ENCODE results near the gene CTIF. TPM values are rescaled to one million over a fixed set of nuclear protein-coding genes. Genes with fewer than 3 reads are reported as not detected.

The CTIF gene
- total RNA-seq, 1 donor from 2014 or later, result 60.0 TPM

- Histone ChIP-seq H3K36me3 (no peaks in the 10 kb centered on the region), H3K27me3 (ENCODE audit: low read depth) (no peaks in the 10 kb centered on the region), H3K4me3 (no peak overlapping the region), H3K4me1 (peaks cover 48% of the 10 kb centered on the region), H3K9me3 (replicated peaks) (no peaks in the 10 kb centered on the region), H3K27ac (replicated peaks) (no peak overlapping the region)
- intact Hi-C loops (cut with micrococcal nuclease), result no loop called here
- no peak for TF ChIP-seq CTCF (IDR thresholded peaks at IDR 0.05; ENCODE audit: borderline replicate concordance)
- DNase-seq, result no peak
These were observed 314.8 kb downstream of the CTIF start for GRCh38 chr18:48853588-48853987.

GRCh38 chr18:48854780-48855179 lies 315.9 kb downstream of the CTIF start:
- Histone ChIP-seq H3K27me3 (ENCODE audit: low read depth) (no peaks in the 10 kb centered on the region), H3K9me3 (replicated peaks) (no peaks in the 10 kb centered on the region), H3K4me3 (no peak overlapping the region), H3K4me1 (peaks cover 38% of the 10 kb centered on the region), H3K36me3 (no peaks in the 10 kb centered on the region), H3K27ac (replicated peaks) (no peak overlapping the region)
- no peak for TF ChIP-seq CTCF (IDR thresholded peaks at IDR 0.05; ENCODE audit: borderline replicate concordance)
- intact Hi-C loops (cut with micrococcal nuclease), result no loop called here
- DNase-seq, result no peak

- H3K27ac ChIP-seq (replicated peaks), result no peak overlapping the region
- intact Hi-C loops (cut with micrococcal nuclease), result no loop called here
- DNase-seq, result no peak
- peaks cover 29% of the 10 kb centered on the region for H3K4me1 ChIP-seq
- no peaks in the 10 kb centered on the region for H3K9me3 ChIP-seq (replicated peaks)
- no peaks in the 10 kb centered on the region for H3K27me3 ChIP-seq (ENCODE audit: low read depth)
- H3K36me3 ChIP-seq, result no peaks in the 10 kb centered on the region
- no peak for TF ChIP-seq CTCF (IDR thresholded peaks at IDR 0.05; ENCODE audit: borderline replicate concordance)
- H3K4me3 ChIP-seq, result no peak overlapping the region
These were observed 316.9 kb downstream of the CTIF start for GRCh38 chr18:48855422-48856377.

- Histone ChIP-seq H3K4me1 (peaks cover 14% of the 10 kb centered on the region), H3K27me3 (ENCODE audit: low read depth) (no peaks in the 10 kb centered on the region), H3K4me3 (no peak overlapping the region), H3K36me3 (no peaks in the 10 kb centered on the region), H3K9me3 (replicated peaks) (no peaks in the 10 kb centered on the region), H3K27ac (replicated peaks) (no peak overlapping the region)
- no peak for DNase-seq
- no peak for TF ChIP-seq CTCF (IDR thresholded peaks at IDR 0.05; ENCODE audit: borderline replicate concordance)
- intact Hi-C loops (cut with micrococcal nuclease), result no loop called here
These were observed 318.3 kb downstream of the CTIF start for GRCh38 chr18:48857023-48857694.

GRCh38 chr18:48858676-48859075 lies 319.8 kb downstream of the CTIF start:
- no peak overlapping the region for H3K27ac ChIP-seq (replicated peaks)
- no peak for TF ChIP-seq CTCF (IDR thresholded peaks at IDR 0.05; ENCODE audit: borderline replicate concordance)
- H3K27me3 ChIP-seq (ENCODE audit: low read depth), result no peaks in the 10 kb centered on the region
- intact Hi-C loops (cut with micrococcal nuclease), result no loop called here
- H3K4me3 ChIP-seq, result no peak overlapping the region
- no peaks in the 10 kb centered on the region for H3K9me3 ChIP-seq (replicated peaks)
- H3K36me3 ChIP-seq, result peaks cover 4% of the 10 kb centered on the region
- H3K4me1 ChIP-seq, result no peaks in the 10 kb centered on the region
- DNase-seq, result no peak

Measured in left ventricle myocardium inferior (tissue), 1 donor.